Measurements from ENCODE around the gene EEFSEC. TPM values are rescaled to one million over a fixed set of nuclear protein-coding genes. Genes with fewer than 3 reads are reported as not detected.

The EEFSEC gene
- total RNA-seq, 1 donor = 5.1 TPM

GRCh38 chr3:128374746-128375445 lies 221.6 kb downstream of the EEFSEC start:
- no peak for DNase-seq (ENCODE audit: insufficient read length, low spot score, missing footprints)
- Histone ChIP-seq H3K4me1 (ENCODE audit: insufficient read depth, low read length) (peaks cover 14% of the 10 kb centered on the region), H3K4me3 (ENCODE audit: insufficient read depth, low read length) (no peak overlapping the region), H4K20me1 (ENCODE audit: insufficient read depth, low read length) (peaks cover 7% of the 10 kb centered on the region), H3K9me3 (ENCODE audit: low read depth, low read length) (no peaks in the 10 kb centered on the region), H3K36me3 (ENCODE audit: insufficient read depth, low read length) (no peaks in the 10 kb centered on the region), H3K27ac (ENCODE audit: low read depth, low read length) (no peak overlapping the region), H2AFZ (ENCODE audit: low read length) (no peak overlapping the region), H3K27me3 (ENCODE audit: insufficient read depth, low read length) (no peaks in the 10 kb centered on the region), H3K4me2 (ENCODE audit: insufficient read depth, low read length) (no peak overlapping the region), H3K79me2 (ENCODE audit: insufficient read depth, low read length) (no peaks in the 10 kb centered on the region)
- no peak for TF ChIP-seq CTCF (IDR thresholded peaks at IDR 0.05; ENCODE audit: extremely low read depth, low read depth, low read length)

GRCh38 chr3:128376516-128376915 lies 223.2 kb downstream of the EEFSEC start:
- no peaks in the 10 kb centered on the region for H3K9me3 ChIP-seq (ENCODE audit: low read depth, low read length)
- H3K4me2 ChIP-seq (ENCODE audit: insufficient read depth, low read length) = no peak overlapping the region
- H3K4me3 ChIP-seq (ENCODE audit: insufficient read depth, low read length) = no peak overlapping the region
- TF ChIP-seq CTCF (IDR thresholded peaks at IDR 0.05; ENCODE audit: extremely low read depth, low read depth, low read length) = no peak
- H3K36me3 ChIP-seq (ENCODE audit: insufficient read depth, low read length) = no peaks in the 10 kb centered on the region
- H2AFZ ChIP-seq (ENCODE audit: low read length) = no peak overlapping the region
- peak; percentile 83 for DNase-seq (ENCODE audit: insufficient read length, low spot score, missing footprints)
- H3K4me1 ChIP-seq (ENCODE audit: insufficient read depth, low read length) = peaks cover 14% of the 10 kb centered on the region
- no peaks in the 10 kb centered on the region for H3K27me3 ChIP-seq (ENCODE audit: insufficient read depth, low read length)
- H4K20me1 ChIP-seq (ENCODE audit: insufficient read depth, low read length) = peaks cover 3% of the 10 kb centered on the region
- H3K27ac ChIP-seq (ENCODE audit: low read depth, low read length) = no peak overlapping the region
- H3K79me2 ChIP-seq (ENCODE audit: insufficient read depth, low read length) = no peaks in the 10 kb centered on the region

GRCh38 chr3:128378631-128379347 lies 225.5 kb downstream of the EEFSEC start:
- Histone ChIP-seq H3K27ac (ENCODE audit: low read depth, low read length) (peak overlapping the region; percentile 27), H2AFZ (ENCODE audit: low read length) (peak overlapping the region; percentile 27), H3K27me3 (ENCODE audit: insufficient read depth, low read length) (no peaks in the 10 kb centered on the region), H3K4me3 (ENCODE audit: insufficient read depth, low read length) (peak overlapping the region; percentile 13), H4K20me1 (ENCODE audit: insufficient read depth, low read length) (peaks cover 10% of the 10 kb centered on the region), H3K4me1 (ENCODE audit: insufficient read depth, low read length) (peaks cover 21% of the 10 kb centered on the region), H3K9me3 (ENCODE audit: low read depth, low read length) (no peaks in the 10 kb centered on the region), H3K79me2 (ENCODE audit: insufficient read depth, low read length) (no peaks in the 10 kb centered on the region), H3K36me3 (ENCODE audit: insufficient read depth, low read length) (no peaks in the 10 kb centered on the region), H3K4me2 (ENCODE audit: insufficient read depth, low read length) (peak overlapping the region; percentile 45)
- no peak for TF ChIP-seq CTCF (IDR thresholded peaks at IDR 0.05; ENCODE audit: extremely low read depth, low read depth, low read length)
- DNase-seq (ENCODE audit: insufficient read length, low spot score, missing footprints) = peak; percentile 96
